RPMI7951 (cell line): Measurements from ENCODE around the gene B3GALT6. TPM values are rescaled to one million over a fixed set of nuclear protein-coding genes. Genes with fewer than 3 reads are reported as not detected.
"Not testable (repeated sequence)": the region's sequence is repeated elsewhere in the genome, so short reads cannot be mapped to it uniquely, and the experiment has no call there.

ENCODE experiments used
- DNase-seq: peaks from one replicate; pipeline ENCODE4 v3.0.0-alpha.2; 2012; ENCODE audit warnings: low read depth
- total RNA-seq: library from RNA; depleted of rRNA; stranded (reverse); fragments of >200 nt; shearing (Covaris generic); gene quantifications from 2 replicates; pipeline ENCODE4 v1.2.3, GENCODE V29; 2014; rRNA removed

The B3GALT6 gene
- total RNA-seq, result 13.9 and 18.2 TPM in 2 replicates

DNA sequence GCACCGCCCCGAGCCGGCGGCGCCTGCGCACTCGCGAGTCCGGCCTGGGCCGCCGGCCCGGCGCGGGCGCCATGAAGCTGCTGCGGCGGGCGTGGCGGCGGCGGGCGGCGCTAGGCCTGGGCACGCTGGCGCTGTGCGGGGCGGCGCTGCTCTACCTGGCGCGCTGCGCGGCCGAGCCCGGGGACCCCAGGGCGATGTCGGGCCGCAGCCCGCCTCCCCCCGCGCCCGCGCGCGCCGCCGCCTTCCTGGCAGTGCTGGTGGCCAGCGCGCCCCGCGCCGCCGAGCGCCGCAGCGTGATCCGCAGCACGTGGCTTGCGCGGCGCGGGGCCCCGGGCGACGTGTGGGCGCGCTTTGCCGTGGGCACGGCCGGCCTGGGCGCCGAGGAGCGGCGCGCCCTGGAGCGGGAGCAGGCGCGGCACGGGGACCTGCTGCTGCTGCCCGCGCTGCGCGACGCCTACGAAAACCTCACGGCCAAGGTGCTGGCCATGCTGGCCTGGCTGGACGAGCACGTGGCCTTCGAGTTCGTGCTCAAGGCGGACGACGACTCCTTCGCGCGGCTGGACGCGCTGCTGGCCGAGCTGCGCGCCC lies at the start of gene B3GALT6:
TSS of gene B3GALT6 (plus strand) at position 30 of the 588 bp plus-strand sequence. CDS start at position 72, 42 bp downstream.
- no peak for DNase-seq

DNA sequence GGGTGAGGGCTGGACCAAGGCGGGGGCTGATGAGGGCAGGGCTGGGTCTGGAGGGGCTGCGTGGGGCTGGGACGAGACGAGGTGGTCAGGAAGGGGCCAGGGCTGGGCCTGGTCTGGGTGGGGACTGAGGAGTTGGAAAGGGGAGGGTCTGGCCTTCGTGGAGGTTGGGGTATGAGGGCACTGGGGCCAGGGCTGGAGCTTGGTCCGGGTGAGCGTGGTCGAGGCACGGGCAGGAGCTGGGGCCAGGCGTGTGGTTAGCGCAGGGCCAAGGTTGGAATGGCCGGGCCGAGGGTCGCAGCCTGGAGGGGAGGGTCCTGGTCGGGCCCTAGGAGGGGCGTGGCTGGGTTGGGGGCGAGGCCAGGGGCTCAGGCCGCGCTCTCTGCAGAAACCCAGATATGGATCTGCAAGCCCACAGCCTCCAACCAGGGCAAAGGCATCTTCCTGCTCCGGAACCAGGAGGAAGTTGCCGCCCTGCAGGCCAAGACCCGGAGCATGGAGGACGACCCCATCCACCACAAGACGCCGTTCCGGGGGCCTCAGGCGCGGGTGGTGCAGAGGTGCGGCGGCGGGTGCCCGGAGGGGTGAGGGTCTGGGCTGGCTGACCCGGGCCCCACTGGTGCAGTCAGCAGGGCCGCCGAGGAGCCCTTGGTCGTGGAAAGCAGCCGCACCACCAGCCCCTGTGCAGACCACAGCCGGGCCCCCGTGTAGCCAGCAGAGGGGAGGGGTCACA lies 49.4 kb upstream of the B3GALT6 start:
- no peak for DNase-seq

GRCh38 chr1:1183221-1183747 lies 48.8 kb upstream of the B3GALT6 start:
- no peak for DNase-seq

- DNase-seq, result no peak
Observed at GRCh38 chr1:1183833-1184775, 47.9 kb upstream of the B3GALT6 start.

DNA sequence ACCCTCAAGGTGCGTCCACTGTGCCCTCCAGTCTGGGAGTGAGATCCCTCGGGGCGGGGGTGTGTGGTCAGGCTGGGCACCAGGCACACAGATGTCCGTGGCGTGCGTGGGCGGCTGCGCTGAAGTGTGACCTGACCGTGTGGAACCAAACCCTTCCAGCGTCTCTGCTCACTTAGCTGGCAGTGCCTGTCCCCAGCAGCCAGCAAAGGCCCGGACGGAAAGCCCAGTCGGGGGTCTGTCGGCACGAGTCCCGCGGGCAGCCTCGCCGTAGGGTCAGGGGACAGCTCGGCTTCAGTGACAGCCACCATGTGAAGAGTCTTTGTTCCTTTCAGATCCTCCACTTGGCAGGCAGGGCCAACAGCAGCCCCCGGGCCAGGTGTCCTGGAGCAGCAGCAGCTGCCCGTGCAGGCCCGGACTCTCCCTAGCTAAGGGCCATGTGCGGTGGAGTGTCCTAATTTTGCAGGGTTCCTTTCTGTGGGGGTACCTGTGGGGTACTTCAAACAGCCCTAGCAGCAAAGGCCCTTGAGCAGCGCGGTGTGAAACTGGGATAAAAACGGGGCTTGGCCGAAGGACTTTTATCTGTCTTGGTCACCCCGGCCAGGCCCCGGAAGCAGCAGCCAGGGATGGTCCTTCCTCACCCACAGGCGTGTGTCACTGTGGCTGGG lies 46.8 kb upstream of the B3GALT6 start:
- no peak for DNase-seq

GRCh38 chr1:1187938-1188337 lies 44.1 kb upstream of the B3GALT6 start:
- peak; percentile 37 for DNase-seq

GRCh38 chr1:1189111-1189510 lies 42.9 kb upstream of the B3GALT6 start:
- no peak for DNase-seq

DNA sequence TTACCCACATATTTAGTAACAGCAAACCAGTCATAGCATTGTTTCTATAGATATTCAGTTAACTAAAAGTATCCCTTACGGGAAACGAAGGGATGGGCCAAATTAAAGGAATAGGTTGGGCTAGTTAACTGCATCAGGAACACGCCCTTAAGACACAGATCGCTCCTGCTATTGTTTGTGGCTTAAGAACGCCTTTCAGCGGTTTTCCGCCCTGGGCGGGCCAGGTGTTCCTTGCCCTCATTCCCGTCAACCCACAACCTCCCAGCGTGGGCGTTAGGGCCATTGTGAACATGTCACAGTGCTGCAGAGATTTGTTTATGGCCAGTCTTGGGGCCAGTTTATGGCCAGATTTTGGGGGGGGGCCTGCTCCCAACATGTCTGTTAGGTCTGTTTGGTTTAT lies 40.3 kb upstream of the B3GALT6 start:
- no peak for DNase-seq

DNA sequence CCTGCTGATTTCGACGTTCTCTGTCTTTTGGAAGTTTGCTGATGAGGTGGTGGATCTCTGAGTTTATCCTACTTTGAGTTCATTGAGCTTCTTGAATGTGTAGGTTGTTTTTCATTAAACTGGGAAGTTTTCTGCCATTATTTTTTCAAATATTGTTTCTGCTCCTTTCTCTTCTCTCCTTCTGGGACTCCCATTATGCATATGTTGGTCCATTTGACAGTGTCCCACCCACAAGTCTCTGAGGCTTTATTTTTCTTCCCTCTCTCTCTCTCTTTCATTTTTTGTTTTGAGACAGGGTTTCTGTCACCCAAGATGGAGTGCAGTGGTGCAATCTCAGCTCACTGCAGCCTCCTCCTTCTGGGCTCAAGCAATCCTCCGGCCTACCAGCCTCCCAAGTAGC lies 37.3 kb upstream of the B3GALT6 start:
- DNase-seq, result no peak

DNA sequence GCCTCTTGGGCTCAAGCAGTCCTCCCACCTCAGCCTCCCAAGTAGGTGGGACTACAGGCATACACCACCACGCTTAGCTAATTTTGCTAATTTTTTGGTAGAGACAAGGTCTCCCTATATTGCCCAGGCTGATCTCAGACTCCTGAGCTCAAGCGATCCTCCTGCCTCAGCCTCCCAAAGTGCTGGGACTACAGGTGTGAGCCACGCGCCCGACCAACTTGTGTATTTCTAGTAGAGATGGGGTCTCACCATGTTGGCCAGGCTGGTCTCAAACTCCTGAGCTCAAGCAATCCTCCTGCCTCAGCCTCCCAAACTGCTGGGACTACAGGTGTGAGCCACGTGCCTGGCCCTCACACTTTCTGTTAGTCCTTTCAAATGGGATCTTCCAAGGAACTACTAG lies 36.3 kb upstream of the B3GALT6 start:
- DNase-seq, result not testable (repeated sequence)

GRCh38 chr1:1196431-1197187 lies 35.4 kb upstream of the B3GALT6 start:
- DNase-seq, result no peak

DNA sequence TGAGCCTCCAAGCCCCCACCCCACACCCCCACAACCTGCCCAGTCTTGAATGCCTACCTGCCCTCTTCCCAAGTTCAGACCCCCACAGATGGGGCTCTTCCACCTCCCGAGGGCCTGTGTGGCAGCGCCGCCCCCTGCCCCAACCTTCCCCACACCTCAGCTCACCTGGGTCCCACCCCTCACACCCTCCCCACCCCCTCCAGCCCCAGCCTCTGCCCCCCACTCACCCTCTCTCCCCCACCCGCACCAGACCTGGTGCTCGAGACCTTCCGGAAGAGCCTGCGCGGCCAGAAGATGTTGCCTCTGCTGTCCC lies 34.9 kb upstream of the B3GALT6 start:
- DNase-seq, result no peak

GRCh38 chr1:1197551-1198422 lies 34.2 kb upstream of the B3GALT6 start:
- DNase-seq, result no peak

GRCh38 chr1:1198423-1199140 lies 33.5 kb upstream of the B3GALT6 start:
- DNase-seq, result no peak

GRCh38 chr1:1199141-1199960 lies 32.7 kb upstream of the B3GALT6 start:
- no peak for DNase-seq

DNA sequence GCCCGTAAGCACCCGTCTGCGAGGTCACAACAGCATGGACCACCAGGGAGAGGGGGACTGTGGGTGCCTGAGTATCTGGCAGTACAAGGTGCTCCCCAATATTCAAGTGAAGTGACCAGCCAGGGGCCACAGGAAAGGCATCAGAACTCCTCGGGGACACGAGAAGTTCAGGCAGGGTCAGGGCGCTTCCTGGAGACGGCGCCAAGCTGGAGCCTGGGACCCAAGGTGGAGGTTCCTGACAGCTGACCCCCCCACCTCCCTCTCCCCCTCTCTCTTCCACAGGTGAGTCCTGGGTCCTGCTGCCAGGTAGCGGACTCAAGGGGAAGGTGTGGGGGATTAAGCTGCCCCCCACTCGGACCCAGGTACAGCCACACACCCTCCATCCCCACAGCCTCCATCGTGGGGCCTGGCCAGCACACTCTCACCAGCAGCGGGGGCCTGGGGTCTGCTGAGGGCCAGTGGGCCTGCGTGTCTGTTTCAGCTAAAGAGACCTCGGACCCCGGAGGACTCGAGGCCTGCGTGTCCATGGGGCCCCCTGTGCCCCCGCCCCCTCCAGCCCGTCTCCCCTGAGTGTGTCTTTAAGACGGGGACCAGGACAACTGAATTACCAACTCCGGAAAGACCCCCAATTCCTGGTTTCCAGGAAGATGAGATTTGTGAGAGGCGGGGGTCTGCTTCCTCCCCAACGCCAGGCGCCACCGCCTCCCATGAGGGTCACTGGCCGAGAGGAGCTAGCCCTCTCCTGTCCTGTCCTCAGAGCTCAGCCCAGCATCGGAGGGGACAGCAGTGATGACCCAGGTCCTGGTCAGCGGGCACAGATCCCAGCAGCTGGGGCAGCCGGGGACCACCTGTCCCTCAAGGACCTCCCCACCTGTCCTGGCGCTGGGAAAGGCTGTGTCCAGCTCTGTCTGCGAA lies 31.8 kb upstream of the B3GALT6 start:
- no peak for DNase-seq
